ENCODE results near the gene PARVA.
"Not testable (repeated sequence)": the region's sequence is repeated elsewhere in the genome, so short reads cannot be mapped to it uniquely, and the experiment has no call there.

Gene PARVA

GRCh38 chr11:12503886-12504285 lies 126.5 kb downstream of the PARVA start:
- no peak for DNase-seq (ENCODE audit: low spot score)

- no peak for DNase-seq (ENCODE audit: low spot score)
Observed at GRCh38 chr11:12505183-12505582, 127.8 kb downstream of the PARVA start.

GRCh38 chr11:12506404-12506921 lies 129.1 kb downstream of the PARVA start:
- no peak for DNase-seq (ENCODE audit: low spot score)

- no peak for DNase-seq (ENCODE audit: low spot score)
Observed at GRCh38 chr11:12507391-12507790, 130.0 kb downstream of the PARVA start.

- DNase-seq (ENCODE audit: low spot score), result no peak
Observed at GRCh38 chr11:12508151-12508751, 130.9 kb downstream of the PARVA start.

GRCh38 chr11:12509371-12509770 lies 132.0 kb downstream of the PARVA start:
- DNase-seq (ENCODE audit: low spot score), result no peak

GRCh38 chr11:12512132-12512531 lies 134.8 kb downstream of the PARVA start:
- DNase-seq (ENCODE audit: low spot score), result no peak

GRCh38 chr11:12512826-12513395 lies 135.5 kb downstream of the PARVA start:
- peak; percentile 48 for DNase-seq (ENCODE audit: low spot score)

- DNase-seq (ENCODE audit: low spot score), result no peak
Observed at GRCh38 chr11:12516387-12517105, 139.2 kb downstream of the PARVA start.

- no peak for DNase-seq (ENCODE audit: low spot score)
Observed at GRCh38 chr11:12517306-12517705, 139.9 kb downstream of the PARVA start.

GRCh38 chr11:12517741-12518140 lies 140.4 kb downstream of the PARVA start:
- no peak for DNase-seq (ENCODE audit: low spot score)

GRCh38 chr11:12518606-12519385 lies 141.4 kb downstream of the PARVA start:
- DNase-seq (ENCODE audit: low spot score), result no peak

GRCh38 chr11:12520054-12520453 lies 142.7 kb downstream of the PARVA start:
- DNase-seq (ENCODE audit: low spot score), result no peak

GRCh38 chr11:12520576-12520975 lies 143.2 kb downstream of the PARVA start:
- not testable (repeated sequence) for DNase-seq (ENCODE audit: low spot score)

- no peak for DNase-seq (ENCODE audit: low spot score)
Observed at GRCh38 chr11:12523180-12523924, 146.0 kb downstream of the PARVA start.

- DNase-seq (ENCODE audit: low spot score), result no peak
Observed at GRCh38 chr11:12524865-12525264, 147.5 kb downstream of the PARVA start.

- DNase-seq (ENCODE audit: low spot score), result no peak
Observed at GRCh38 chr11:12525466-12526055, 148.2 kb downstream of the PARVA start.

- DNase-seq (ENCODE audit: low spot score), result no peak
Observed at GRCh38 chr11:12526789-12527188, 149.4 kb downstream of the PARVA start.

GRCh38 chr11:12528487-12528886 lies 151.1 kb downstream of the PARVA start:
- DNase-seq (ENCODE audit: low spot score), result no peak

GRCh38 chr11:12529041-12529440 lies 151.7 kb downstream of the PARVA start:
- no peak for DNase-seq (ENCODE audit: low spot score)

- no peak for DNase-seq (ENCODE audit: low spot score)
Observed at GRCh38 chr11:12529793-12530192, 152.4 kb downstream of the PARVA start.
